VCaP (cell line): ENCODE data around the gene XPA.
"Not testable (repeated sequence)": the region's sequence is repeated elsewhere in the genome, so short reads cannot be mapped to it uniquely, and the experiment has no call there.

Source experiments
- H3K27ac ChIP-seq: fragments of 450-650 bp; 2 replicates; pipeline ENCODE4 v1.5.1; 2017
- CTCF ChIP-seq: fragments of 450-650 bp; conservative IDR thresholded peaks from 2 replicates; pipeline ENCODE4 v1.5.1; 2017; ENCODE audit warnings: mild to moderate bottlenecking, moderate library complexity

Gene XPA

GRCh38 chr9:97696803-97697601, at the start of gene XPA:
TSS of gene XPA (minus strand) at chr9:97697340. CDS start at chr9:97697292, 48 bp downstream.
- TF ChIP-seq CTCF: no peak
- H3K27ac ChIP-seq: peak within 1 kb of the TSS; percentile 90

GRCh38 chr9:97744710-97745708, 47.9 kb upstream of the XPA start:
- no peak for TF ChIP-seq CTCF
- no peak overlapping the region for H3K27ac ChIP-seq

- H3K27ac ChIP-seq: not testable (repeated sequence)
Observed at GRCh38 chr9:97744025-97744424, 46.9 kb upstream of the XPA start.

- no peak for TF ChIP-seq CTCF
- no peak overlapping the region for H3K27ac ChIP-seq
Observed at GRCh38 chr9:97742545-97742944, 45.4 kb upstream of the XPA start.

- no peak overlapping the region for H3K27ac ChIP-seq
Observed at GRCh38 chr9:97741947-97742346, 44.8 kb upstream of the XPA start.

GRCh38 chr9:97740848-97741821, 44.0 kb upstream of the XPA start:
- TF ChIP-seq CTCF: no peak

More at GRCh38 chr9:97741947-97742346, 44.8 kb upstream of the XPA start:
- no peak for TF ChIP-seq CTCF

GRCh38 chr9:97737429-97737828, 40.3 kb upstream of the XPA start:
- H3K27ac ChIP-seq: no peak overlapping the region
- no peak for TF ChIP-seq CTCF

More at GRCh38 chr9:97740848-97741821, 44.0 kb upstream of the XPA start:
- no peak overlapping the region for H3K27ac ChIP-seq
